Measurements from ENCODE around the gene PCDHGA1.
"Not testable (repeated sequence)": the region's sequence is repeated elsewhere in the genome, so short reads cannot be mapped to it uniquely, and the experiment has no call there.

DNA sequence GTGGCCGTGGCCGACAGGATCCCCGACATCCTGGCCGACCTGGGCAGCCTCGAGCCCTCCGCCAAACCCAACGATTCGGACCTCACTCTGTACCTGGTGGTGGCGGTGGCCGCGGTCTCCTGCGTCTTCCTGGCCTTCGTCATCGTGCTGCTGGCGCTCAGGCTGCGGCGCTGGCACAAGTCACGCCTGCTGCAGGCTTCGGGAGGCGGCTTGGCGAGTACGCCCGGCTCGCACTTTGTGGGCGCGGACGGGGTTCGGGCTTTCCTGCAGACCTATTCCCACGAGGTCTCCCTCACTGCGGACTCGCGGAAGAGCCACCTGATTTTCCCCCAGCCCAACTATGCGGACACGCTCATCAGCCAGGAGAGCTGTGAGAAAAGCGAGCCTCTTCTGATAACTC lies 15.7 kb downstream of the PCDHGA1 start:
- TF ChIP-seq, protein P1, sequence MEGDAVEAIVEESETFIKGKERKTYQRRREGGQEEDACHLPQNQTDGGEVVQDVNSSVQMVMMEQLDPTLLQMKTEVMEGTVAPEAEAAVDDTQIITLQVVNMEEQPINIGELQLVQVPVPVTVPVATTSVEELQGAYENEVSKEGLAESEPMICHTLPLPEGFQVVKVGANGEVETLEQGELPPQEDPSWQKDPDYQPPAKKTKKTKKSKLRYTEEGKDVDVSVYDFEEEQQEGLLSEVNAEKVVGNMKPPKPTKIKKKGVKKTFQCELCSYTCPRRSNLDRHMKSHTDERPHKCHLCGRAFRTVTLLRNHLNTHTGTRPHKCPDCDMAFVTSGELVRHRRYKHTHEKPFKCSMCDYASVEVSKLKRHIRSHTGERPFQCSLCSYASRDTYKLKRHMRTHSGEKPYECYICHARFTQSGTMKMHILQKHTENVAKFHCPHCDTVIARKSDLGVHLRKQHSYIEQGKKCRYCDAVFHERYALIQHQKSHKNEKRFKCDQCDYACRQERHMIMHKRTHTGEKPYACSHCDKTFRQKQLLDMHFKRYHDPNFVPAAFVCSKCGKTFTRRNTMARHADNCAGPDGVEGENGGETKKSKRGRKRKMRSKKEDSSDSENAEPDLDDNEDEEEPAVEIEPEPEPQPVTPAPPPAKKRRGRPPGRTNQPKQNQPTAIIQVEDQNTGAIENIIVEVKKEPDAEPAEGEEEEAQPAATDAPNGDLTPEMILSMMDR (IDR thresholded peaks at IDR 0.05) = not testable (repeated sequence)
- TF ChIP-seq POLR2A (IDR thresholded peaks at IDR 0.05) = not testable (repeated sequence)

All from right lobe of liver (tissue), 4 donors.